Amniotic epithelial cell (primary cell): ENCODE results near the gene VPS18.
A peak's percentile ranks its signal among the peaks of the same experiment; 100 is the strongest.

Experiments
- DNase-seq: peaks from one replicate; pipeline ENCODE4 v3.0.0-alpha.2; 2010; ENCODE audit warnings: low read depth

The VPS18 gene

DNA sequence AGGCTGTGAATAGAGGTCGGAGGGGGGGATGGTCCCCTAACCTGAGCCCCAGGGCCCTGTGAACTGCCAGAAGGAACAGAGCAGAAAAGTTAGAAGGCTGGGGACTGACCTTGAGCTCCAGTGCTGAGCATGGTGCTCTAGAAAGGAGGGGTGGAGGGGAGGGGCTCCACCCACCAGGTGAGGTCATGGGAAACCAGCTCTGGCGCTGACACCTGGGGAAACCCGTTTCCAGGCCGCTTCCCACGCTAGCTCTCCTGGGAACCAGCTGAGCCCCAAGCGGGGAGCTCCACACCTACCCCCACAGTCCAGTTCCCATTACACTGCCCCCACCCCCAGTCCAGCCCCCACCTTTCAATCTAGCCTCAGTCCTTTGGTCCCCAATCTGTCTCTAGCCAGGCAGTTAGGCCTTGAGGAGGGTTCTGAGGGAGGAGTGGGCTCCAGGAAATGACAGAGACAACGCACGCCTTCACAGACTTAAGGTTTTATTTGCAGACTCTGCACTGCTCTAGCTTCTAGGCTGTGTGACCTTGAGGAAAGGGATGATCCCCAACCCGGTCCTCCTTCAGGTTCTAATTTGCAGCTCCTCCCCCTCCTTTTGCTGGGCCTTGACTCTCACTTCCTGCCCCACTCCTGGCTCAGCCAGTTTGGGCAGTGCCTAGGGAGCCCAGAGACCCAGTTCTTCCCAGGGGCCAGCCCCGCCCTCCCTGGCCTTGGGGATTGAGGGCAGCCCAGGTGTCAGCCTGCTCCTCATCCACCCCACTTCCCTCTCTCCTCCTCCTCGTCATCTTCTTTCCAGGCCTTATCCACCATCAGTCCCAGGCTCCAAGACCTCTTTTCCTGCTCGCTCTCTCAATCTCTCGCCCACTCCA, 22.3 kb upstream of the VPS18 start:
- DNase-seq: no peak

- no peak for DNase-seq
Observed at GRCh38 chr15:40872791-40873693, 21.2 kb upstream of the VPS18 start.

GRCh38 chr15:40873694-40874561, 20.3 kb upstream of the VPS18 start, which contains the start of gene RHOV:
Gene RHOV, minus strand, starts transcription at chr15:40874234. Its CDS starts 95 bp downstream, at chr15:40874139.
- no peak for DNase-seq

DNA sequence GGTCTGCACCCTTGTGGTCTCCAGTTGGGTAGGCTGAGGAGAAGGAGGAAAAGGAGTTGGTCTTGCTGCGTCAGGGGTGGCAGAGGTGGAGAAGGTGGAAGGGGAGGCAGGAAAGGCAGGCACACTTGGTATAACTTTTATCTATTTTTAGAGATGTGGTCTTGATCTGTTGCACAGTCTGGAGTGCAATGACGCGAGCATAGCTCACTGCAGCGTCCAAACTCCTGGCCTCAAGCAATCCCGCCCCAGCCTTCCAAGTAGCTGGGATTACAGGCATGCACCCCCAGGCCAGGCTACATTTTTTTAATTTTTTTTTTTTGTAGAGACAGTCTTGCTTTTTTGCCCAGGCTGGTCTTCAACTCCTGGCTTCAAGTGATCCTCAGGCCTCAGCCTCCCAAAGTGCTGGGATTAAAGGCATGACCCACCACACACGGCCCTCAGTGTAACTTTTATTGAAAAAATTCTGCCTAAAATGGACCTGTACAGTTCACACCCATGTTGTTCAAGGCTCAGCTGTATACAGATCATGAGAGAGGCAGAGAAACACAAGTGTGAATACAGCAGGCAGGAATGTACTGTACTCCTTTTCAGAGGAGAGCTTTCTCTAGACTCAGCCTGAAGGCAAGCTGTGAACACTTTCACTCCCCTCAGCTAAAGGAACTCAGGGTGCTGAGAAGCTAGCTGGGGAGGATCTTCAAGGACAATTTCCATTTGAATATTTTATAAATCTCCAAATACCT, 18.1 kb upstream of the VPS18 start:
- DNase-seq: peak; percentile 41

DNA sequence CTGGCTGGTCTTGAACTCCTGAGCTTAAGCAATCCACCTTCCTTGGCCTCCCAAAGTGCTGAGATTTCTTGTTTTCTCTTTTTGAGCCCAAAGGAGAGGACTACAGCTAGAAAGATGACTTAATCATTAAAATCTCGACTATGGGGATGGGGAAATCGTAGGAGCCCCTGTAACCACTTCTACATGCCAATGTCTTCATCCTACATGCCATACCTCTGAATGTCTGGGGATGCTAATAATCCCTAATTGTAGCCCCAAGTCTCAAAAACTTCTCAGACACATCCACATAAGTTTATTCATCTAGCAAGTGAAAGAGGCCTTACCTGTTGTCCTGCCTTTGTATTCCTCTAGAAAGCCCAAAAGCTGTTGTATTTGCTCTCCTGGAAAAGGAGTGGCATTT, 16.6 kb upstream of the VPS18 start:
- peak; percentile 55 for DNase-seq

GRCh38 chr15:40878785-40879184, 15.5 kb upstream of the VPS18 start:
- DNase-seq: peak; percentile 48

GRCh38 chr15:40879609-40880008, 14.6 kb upstream of the VPS18 start:
- no peak for DNase-seq

- no peak for DNase-seq
Observed at GRCh38 chr15:40881351-40881750, 12.9 kb upstream of the VPS18 start.

DNA sequence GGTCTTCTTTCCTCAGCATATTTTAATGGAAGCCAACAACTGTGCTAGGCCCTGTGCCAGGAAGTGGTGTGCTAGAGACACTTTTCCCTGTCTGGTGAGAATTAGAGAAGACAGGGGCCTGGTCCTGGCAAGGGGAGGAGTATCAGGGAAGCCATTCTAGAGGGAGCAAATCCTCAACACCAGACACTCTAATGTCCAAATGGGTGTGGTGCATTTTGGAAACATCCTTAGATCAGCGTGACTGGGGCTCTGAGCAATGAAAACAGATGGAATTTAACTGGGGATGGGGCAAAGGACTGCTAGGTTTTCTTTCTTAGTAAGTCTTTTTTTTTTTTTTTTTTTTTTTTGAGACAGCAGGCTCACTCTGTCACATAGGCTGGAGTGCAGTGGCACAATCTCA, 7.7 kb upstream of the VPS18 start:
- no peak for DNase-seq

GRCh38 chr15:40889112-40889511, 5.1 kb upstream of the VPS18 start:
- no peak for DNase-seq

DNA sequence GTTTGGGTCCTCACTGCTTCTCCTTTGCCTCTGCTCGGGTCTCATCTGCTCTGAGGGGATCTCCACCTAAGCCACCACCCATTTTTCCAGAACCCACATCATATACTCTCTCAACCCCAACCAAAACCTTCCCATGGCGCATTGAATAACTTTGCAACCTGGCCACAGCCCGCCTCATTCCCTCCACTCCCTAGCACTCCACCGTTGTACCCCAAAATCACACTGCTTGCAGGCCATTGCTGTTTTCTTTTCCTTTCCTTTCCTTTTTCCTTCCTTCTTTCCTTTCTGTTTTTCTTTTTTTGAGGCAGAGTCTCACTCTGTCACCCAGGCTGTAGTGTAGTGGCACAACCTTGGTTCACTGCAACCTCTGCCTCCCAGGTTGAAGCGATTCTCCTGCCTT, 3.1 kb upstream of the VPS18 start:
- DNase-seq: no peak

DNA sequence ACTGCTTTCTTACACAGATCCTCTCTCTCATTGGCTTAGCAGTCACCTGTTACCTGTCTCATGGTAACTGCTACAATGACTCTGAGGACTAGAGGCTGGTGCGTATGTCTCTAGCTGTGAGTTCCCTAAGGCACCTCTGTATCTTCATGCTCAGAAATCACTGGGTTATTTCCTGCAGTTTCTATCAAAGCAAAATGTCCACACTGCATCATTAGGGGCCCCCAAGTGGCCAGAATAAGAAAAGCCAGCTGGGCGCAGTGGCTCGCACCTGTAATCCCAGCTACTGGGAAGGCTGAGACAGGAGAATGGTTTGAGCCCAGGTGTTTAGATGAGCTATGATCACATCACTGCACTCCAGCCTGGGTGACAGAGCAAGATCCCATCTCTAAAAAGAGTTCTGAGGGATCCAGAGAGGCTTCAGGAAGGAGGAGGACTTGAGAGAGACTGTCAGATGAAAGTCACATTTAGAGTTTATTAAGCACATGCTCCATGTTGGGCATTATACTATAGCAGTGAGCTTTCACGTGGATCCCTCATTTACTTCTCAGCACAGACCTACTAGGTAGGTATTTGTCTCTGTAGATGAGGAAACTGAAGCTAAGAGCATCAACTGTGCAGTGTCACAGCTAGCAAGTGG, 2.3 kb upstream of the VPS18 start:
- DNase-seq: peak; percentile 43

DNA sequence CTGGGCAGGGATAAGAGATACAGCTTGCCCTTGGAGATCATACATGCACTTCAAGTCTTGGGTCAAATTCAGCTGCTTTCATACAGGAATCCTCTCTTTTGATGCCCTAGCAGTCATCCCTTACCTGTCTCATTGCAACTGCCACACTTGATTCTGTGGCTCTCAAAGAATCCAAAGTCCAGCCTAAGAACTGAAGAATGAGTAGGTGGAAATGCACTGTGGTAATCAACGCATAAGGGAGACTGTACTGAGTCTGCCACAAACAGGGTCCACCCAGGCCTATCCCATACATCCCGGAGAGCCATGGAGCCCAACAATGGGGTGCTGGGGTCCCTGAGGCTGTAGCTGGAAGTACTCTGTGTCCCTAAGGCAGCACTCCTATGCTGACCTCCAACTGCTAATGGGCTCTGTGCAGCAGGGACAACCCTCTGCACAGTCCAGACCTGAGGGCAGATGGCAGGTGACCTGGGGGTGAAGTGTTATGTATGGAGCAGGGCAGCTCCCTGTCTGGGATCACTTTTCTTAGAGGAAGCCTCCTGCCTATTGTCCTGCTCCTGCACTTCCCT, 1.7 kb upstream of the VPS18 start:
- DNase-seq: no peak

- DNase-seq: no peak
Observed at GRCh38 chr15:40893019-40893670, 1.1 kb upstream of the VPS18 start.

DNA sequence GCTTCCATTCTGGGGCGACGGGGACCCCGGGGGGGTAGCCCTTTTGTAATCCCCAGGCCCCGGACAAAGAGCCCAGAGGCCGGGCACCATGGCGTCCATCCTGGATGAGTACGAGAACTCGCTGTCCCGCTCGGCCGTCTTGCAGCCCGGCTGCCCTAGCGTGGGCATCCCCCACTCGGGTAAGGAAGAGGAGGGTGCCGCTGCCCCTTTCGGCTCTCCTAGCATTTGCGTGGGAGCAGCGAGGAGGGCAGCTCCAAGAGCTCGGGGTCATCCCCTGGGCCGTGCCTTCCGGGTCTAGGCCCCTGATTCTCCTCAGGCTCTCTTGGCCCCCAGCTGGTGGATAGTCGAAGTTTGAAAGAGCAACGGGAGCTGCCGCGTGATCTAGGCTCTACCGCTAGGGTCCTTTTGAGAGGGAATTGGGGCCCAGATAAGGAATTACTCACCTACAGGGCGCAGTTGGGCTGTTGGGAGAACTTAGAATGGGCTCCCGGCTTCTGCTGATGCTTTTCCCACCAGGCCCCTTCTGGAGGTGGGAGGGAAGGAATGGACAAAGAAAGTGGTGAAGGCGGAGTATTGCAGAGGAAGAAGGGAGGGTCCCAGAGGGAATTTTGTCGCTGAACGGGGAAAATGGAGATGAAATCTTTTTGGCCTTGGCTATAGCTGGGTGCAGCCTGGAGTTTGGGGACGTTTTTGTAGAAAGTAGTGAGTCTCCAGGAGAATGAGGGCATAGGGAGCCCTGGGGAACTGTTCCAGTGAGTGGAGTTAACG, 615 bp downstream of the VPS18 start:
- DNase-seq: peak; percentile 72

DNA sequence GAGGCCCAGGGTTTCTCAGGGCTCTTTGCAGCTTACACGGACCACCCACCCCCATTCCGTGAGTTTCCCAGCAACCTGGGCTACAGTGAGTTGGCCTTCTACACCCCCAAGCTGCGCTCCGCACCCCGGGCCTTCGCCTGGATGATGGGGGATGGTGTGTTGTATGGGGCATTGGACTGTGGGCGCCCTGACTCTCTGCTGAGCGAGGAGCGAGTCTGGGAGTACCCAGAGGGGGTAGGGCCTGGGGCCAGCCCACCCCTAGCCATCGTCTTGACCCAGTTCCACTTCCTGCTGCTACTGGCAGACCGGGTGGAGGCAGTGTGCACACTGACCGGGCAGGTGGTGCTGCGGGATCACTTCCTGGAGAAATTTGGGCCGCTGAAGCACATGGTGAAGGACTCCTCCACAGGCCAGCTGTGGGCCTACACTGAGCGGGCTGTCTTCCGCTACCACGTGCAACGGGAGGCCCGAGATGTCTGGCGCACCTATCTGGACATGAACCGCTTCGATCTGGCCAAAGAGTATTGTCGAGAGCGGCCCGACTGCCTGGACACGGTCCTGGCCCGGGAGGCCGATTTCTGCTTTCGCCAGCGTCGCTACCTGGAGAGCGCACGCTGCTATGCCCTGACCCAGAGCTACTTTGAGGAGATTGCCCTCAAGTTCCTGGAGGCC, 5.4 kb downstream of the VPS18 start:
- DNase-seq: no peak

GRCh38 chr15:40900256-40901052, 6.2 kb downstream of the VPS18 start:
- no peak for DNase-seq

DNA sequence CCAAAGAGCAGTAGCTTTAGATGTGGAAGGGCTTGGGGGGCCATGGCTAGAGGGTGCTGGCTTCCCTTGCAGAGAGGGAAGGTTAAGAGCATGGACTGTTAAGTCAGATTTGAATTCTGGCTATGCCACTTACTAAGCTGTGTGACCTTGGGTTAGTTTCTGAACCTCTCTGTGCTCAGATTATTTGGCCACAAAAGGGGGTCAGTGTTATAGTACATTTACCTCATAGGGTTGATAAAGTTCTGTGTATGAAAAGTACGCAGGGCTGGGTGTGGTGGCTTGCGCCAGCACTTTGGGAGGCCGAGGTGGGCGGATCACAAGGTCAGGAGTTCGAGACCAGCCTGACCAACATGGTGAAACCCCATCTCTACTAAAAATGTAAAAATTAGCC, 6.8 kb downstream of the VPS18 start:
- DNase-seq: no peak
